Thyroid gland (tissue), 4 donors: ENCODE results near the gene IFITM10. TPM values are rescaled to one million over a fixed set of nuclear protein-coding genes. Genes with fewer than 3 reads are reported as not detected.

Experiments used
- DNase-seq, 2 donors: peaks; one replicate each; pipeline ENCODE4 v3.0.0-alpha.2; 2019
- H3K27ac ChIP-seq, 3 donors: fragments of 200-600 bp; sonication (generic); 1 replicate in 2 of 3; 2 replicates in 1 of 3; pipeline ENCODE4 v1.5.1; 2016 to 2019; ENCODE audit warnings: mild to moderate bottlenecking in 1 of 3, moderate library complexity in 1 of 3
- H3K27me3 ChIP-seq: fragments of 200-600 bp; sonication (generic); one replicate; pipeline ENCODE4 v1.5.1; 2019
- H3K36me3 ChIP-seq, 2 donors: fragments of 200-600 bp; sonication (generic); one replicate each; pipeline ENCODE4 v1.5.1; 2016 to 2019
- H3K4me1 ChIP-seq, 2 donors: fragments of 200-600 bp; sonication (generic); one replicate each; pipeline ENCODE4 v1.5.1; 2017 to 2019
- H3K4me3 ChIP-seq, 3 donors: fragments of 200-600 bp; sonication (generic); replicated peaks in 1 of 3; 1 replicate in 2 of 3; 2 replicates in 1 of 3; pipeline ENCODE4 v1.5.1; 2016; ENCODE audit warnings: mild to moderate bottlenecking in 1 of 3
- H3K9me3 ChIP-seq: fragments of 200-600 bp; sonication (generic); one replicate; pipeline ENCODE4 v1.5.1; 2017
- CTCF ChIP-seq, 6 experiments: fragments of 200-600 bp in 3 of 6; fragments of 450-650 bp in 3 of 6; sonication (generic) in 3 of 6; IDR thresholded peaks; one replicate each; pipeline ENCODE4 v1.5.1; 2016 to 2019; ENCODE audit warnings: antibody characterized with exemption in 6 of 6, mild to moderate bottlenecking in 2 of 6, inconsistent platforms in 1 of 6, moderate library complexity in 1 of 6
- POLR2A ChIP-seq, 2 donors: fragments of 450-650 bp; IDR thresholded peaks; one replicate each; pipeline ENCODE4 v1.6.1; 2017; ENCODE audit warnings: antibody characterized with exemption in 2 of 2, mild to moderate bottlenecking in 2 of 2, moderate library complexity in 1 of 2
- WGBS, 2 donors: methylation state at CpG; one replicate each; pipeline ENCODE4 v1.1.5; 2017; 5-methylcytosine and 5-hydroxymethylcytosine counted together
- intact Hi-C: fragments of 100-400 bp; cut with DNase I; formaldehyde crosslinking; loops from one replicate; pipeline ENCODE4 v1.15.1; 2023
- total RNA-seq, 4 donors: library from RNA; depleted of rRNA; stranded (reverse); fragments of >200 nt; gene quantifications; one replicate each; pipeline ENCODE4 v1.2.3, GENCODE V29; 2016

The IFITM10 gene
- total RNA-seq, 4 donors from 2014 or later: 0.22 to 126 (median 1.5) TPM; not detected in 1

GRCh38 chr11:1746956-1747752 lies 3.2 kb downstream of the IFITM10 start:
- intact Hi-C loops: no loop called here

GRCh38 chr11:1746511-1746931 lies 3.9 kb downstream of the IFITM10 start:
- no peaks in the 10 kb centered on the region for H3K36me3 ChIP-seq
- intact Hi-C loops: no loop called here
- peaks cover 0 to 22% of the 10 kb centered on the region in 2 donors for H3K4me1 ChIP-seq
- no peak overlapping the region for H3K4me3 ChIP-seq
- no peak for DNase-seq
- H3K9me3 ChIP-seq: no peaks in the 10 kb centered on the region
- 80 to 88% methylated on average over 19 to 21 of the region's 22 CpGs for WGBS, 2 donors
- no peak for TF ChIP-seq POLR2A (IDR thresholded peaks at IDR 0.05)
- TF ChIP-seq CTCF (IDR thresholded peaks at IDR 0.05): no peak
- no peak overlapping the region for H3K27ac ChIP-seq
- H3K27me3 ChIP-seq: no peaks in the 10 kb centered on the region

More at GRCh38 chr11:1746956-1747752, 3.2 kb downstream of the IFITM10 start:
- Histone ChIP-seq H3K4me1 (peaks cover 0 to 22% of the 10 kb centered on the region in 2 donors), H3K27me3 (no peaks in the 10 kb centered on the region), H3K36me3 (no peaks in the 10 kb centered on the region), H3K4me3 (no peak overlapping the region), H3K9me3 (no peaks in the 10 kb centered on the region), H3K27ac (no peak overlapping the region)
- DNase-seq: no peak
- WGBS, 2 donors: 83 to 86% methylated on average over 17 to 20 of the region's 21 CpGs
- no peak for TF ChIP-seq CTCF (IDR thresholded peaks at IDR 0.05)
- no peak for TF ChIP-seq POLR2A (IDR thresholded peaks at IDR 0.05)

GRCh38 chr11:1745701-1746320 lies 4.6 kb downstream of the IFITM10 start:
- Histone ChIP-seq H3K27me3 (no peaks in the 10 kb centered on the region), H3K9me3 (no peaks in the 10 kb centered on the region), H3K36me3 (no peaks in the 10 kb centered on the region), H3K27ac (no peak overlapping the region), H3K4me3 (no peak overlapping the region), H3K4me1 (peaks cover 0 to 16% of the 10 kb centered on the region in 2 donors)
- 92 to 94% methylated on average over 14 of the region's 14 CpGs for WGBS, 2 donors
- intact Hi-C loops: no loop called here
- no peak for DNase-seq
- TF ChIP-seq POLR2A (IDR thresholded peaks at IDR 0.05): no peak
- no peak for TF ChIP-seq CTCF (IDR thresholded peaks at IDR 0.05)

GRCh38 chr11:1744891-1745700 lies 5.3 kb downstream of the IFITM10 start:
- peaks cover 0 to 10% of the 10 kb centered on the region in 2 donors for H3K4me1 ChIP-seq
- intact Hi-C loops: no loop called here
- 79 to 81% methylated on average over 11 to 18 of the region's 18 CpGs for WGBS, 2 donors
- no peak overlapping the region for H3K4me3 ChIP-seq
- H3K36me3 ChIP-seq: no peaks in the 10 kb centered on the region
- TF ChIP-seq POLR2A (IDR thresholded peaks at IDR 0.05): no peak
- no peak for TF ChIP-seq CTCF (IDR thresholded peaks at IDR 0.05)
- H3K9me3 ChIP-seq: no peaks in the 10 kb centered on the region
- H3K27ac ChIP-seq: no peak overlapping the region
- no peaks in the 10 kb centered on the region for H3K27me3 ChIP-seq
- no peak for DNase-seq
